Activated CD8-positive, alpha-beta memory T cell treated with anti-CD3 and anti-CD28 coated beads for 4 hours (primary cell): ENCODE data around the gene RELCH.
"Not testable (repeated sequence)": the region's sequence is repeated elsewhere in the genome, so short reads cannot be mapped to it uniquely, and the experiment has no call there.

Source experiments
- DNase-seq, 2 donors: peaks; one replicate each; pipeline ENCODE4 v3.0.0-alpha.2; 2020; ENCODE audit warnings: low read depth in 2 of 2

Gene RELCH, protein sequence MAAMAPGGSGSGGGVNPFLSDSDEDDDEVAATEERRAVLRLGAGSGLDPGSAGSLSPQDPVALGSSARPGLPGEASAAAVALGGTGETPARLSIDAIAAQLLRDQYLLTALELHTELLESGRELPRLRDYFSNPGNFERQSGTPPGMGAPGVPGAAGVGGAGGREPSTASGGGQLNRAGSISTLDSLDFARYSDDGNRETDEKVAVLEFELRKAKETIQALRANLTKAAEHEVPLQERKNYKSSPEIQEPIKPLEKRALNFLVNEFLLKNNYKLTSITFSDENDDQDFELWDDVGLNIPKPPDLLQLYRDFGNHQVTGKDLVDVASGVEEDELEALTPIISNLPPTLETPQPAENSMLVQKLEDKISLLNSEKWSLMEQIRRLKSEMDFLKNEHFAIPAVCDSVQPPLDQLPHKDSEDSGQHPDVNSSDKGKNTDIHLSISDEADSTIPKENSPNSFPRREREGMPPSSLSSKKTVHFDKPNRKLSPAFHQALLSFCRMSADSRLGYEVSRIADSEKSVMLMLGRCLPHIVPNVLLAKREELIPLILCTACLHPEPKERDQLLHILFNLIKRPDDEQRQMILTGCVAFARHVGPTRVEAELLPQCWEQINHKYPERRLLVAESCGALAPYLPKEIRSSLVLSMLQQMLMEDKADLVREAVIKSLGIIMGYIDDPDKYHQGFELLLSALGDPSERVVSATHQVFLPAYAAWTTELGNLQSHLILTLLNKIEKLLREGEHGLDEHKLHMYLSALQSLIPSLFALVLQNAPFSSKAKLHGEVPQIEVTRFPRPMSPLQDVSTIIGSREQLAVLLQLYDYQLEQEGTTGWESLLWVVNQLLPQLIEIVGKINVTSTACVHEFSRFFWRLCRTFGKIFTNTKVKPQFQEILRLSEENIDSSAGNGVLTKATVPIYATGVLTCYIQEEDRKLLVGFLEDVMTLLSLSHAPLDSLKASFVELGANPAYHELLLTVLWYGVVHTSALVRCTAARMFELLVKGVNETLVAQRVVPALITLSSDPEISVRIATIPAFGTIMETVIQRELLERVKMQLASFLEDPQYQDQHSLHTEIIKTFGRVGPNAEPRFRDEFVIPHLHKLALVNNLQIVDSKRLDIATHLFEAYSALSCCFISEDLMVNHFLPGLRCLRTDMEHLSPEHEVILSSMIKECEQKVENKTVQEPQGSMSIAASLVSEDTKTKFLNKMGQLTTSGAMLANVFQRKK

DNA sequence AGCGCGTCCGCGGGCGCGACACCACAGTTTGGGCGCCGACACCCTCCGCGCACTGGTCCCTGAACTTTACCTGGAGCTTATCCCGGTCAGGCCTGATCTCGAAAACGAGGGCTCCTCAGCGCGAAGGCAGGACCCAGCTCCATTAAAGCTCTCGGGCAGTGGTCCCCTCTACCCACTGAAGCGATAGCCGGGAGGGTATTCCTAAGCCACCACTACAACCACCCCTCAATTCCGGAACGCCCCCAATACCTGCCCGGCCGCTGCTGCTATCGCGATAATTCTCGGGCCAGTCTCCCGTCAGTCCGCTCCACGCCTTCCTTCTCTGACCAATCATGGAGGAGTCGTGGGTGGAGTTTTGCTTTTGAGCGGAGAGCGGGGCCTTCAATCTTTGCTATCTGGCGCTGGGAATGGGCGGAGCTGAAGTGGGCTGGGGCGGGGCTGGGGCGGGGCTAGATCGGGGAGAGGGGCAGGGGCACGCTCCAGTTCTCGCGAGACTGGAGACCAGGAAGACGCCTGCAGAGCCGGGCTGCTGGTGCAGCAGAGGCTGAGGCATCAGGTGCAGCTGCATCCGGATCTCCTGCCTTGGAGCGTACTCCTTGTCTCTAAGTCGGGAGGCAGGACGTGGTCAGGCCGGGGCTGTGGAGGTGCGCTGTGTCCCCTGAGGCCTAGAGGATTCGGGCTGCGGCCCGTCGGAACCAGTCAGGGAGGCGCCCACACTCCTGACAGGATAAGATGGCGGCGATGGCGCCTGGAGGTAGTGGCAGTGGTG is at the start of gene RELCH, which contains the start of gene PIGN:
Gene RELCH, plus strand, starts transcription at position 482 of the 769 bp plus-strand sequence. Its CDS starts 251 bp downstream, at position 733.
Gene PIGN, minus strand, starts transcription at position 283 of the 769 bp plus-strand sequence. CDS start 25,703 bp downstream, outside the sequence.
- peak; percentile 89 to 94 for DNase-seq

- no peak for DNase-seq
These were observed 48.4 kb upstream of the RELCH start for GRCh38 chr18:62138461-62139235.

DNA sequence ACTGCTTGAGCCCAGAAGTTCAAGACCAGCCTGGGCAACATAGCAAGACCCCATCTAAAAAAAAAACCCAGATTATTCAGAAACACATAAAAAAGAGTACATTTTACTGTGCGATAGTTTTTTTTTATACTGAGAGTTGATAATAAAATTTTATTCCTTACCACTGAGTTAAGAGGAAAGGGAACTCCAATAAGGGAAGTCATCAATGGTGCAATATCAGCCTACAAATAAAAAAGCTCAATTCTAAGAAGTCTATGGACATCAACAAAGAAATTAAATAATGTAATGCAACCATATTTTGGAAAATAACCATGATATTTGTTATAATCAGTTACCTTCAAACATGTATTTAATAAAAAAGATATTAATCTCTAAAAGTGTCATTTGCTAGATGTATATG is 46.8 kb upstream of the RELCH start:
- no peak for DNase-seq

DNA sequence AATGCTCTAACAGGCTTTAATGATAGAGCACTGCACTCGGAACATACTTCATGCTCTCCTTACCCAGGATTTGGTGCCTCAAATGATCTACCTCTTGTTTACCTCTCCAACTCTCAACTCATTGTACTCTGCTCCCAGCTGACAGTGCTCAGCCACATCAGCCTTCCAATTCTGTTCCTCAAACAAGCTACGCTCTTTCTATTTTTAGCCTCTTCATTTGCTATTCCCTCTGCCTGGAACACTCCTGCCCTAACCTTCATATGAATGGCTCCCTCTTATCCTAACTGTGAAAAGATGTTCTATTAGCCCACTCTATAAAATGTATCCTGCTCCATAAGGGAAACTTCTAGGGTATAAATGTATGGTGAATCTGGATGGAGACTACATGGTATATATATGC is 42.7 kb upstream of the RELCH start:
- DNase-seq = no peak

- no peak for DNase-seq
These were observed 35.8 kb upstream of the RELCH start for GRCh38 chr18:62151068-62151771.

- no peak for DNase-seq
These were observed 34.2 kb upstream of the RELCH start for GRCh38 chr18:62152844-62153243.

DNA sequence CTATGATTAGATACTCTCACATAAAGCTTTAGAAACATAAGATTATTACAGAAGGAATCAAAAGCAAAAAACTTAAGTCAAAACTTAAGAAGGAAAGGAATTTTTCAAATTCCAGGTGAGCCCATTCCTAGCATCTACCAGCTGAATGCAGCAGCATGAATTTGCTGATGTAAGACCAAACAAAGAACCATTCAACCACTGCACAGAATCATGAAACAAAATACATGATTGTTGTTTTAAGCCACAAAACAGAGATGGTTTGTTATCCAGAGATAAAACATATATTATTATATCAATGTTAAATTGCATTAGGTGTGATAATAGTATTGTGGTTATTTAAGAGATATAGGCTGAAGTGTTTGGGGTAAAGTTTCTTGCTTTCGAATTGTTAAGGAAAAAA is 29.2 kb upstream of the RELCH start:
- DNase-seq = no peak

DNA sequence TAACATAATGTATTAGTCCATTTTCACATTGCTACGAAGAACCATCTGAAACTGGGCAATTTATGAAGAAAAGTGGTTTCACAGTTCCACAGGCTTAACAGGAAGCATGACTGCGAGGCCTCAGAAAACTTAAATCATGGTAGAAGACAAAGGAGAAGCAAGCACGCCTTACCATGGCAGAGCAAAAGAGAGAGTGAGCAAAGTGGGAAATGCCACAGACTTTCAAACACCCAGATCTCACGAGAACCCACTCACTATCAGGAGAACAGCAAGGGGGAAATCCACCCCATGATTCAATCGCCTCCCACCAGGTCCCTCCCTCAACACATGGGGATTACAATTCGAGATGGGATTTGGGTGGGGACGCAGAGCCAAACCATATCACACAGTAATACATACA is 22.7 kb upstream of the RELCH start:
- no peak for DNase-seq

DNA sequence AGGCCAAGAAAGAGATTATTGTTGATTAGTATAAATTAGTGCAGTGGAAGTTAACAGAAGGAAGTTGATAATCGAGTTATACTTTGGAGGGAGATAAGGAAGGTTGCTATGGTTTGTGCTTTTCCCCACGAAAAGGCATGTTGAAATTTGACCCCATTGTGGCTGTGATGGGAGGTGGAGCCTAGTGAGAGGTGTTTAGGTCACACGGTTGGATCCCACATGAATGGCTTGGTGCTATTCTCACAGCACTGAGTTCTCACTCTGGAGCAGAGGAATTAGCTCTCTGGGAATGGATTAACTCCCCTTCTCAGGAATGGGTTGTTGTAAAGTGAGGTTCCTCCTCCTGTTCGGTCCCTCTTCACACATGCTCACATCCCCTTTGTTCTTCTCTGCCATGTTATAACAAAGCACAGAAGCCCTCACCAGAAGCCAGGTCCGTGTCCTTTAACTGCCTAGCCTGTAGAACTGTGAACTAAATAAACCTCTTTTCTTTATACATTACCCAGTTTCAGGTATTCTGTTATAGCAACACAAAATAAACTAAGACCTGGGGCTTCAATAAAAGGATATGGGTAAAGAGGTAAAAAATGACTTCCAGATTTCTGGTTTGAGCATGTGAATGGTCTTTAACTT is 22.1 kb upstream of the RELCH start:
- DNase-seq = no peak

DNA sequence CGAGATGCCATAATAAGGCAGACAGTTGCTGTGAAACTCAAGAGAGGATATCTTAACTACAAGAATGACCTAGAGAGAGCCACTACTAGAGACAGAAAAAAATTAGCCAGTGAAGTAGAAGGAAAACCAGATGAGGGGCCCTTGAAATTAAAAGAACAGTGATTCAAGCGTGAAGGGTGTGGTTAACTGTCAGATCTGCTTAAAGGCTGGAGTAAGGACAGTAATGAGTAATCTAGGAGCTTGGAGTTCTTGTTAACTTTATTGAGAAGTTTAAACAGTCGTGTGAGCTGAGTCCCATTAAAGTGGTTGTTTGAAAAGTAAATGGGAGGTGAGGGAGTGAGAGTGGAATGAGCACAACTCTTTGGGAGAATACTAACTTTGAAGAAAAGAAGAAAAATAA is 21.5 kb upstream of the RELCH start:
- no peak for DNase-seq

DNA sequence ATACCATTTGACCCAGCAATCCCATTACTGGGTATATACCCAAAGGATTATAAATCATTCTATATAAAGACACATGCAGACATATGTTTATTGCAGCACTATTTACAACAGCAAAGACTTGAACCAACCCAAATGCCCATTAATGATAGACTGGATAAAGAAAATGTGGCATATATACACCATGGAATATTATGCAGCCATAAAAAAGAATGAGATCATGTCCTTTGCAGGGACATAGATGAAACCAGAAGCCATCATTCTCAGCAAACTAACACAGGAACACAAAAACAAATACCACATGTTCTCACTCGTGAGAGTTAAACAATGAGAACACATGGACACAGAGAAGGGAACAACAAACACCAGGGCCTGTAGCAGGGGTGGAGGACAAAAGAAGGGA is 20.5 kb upstream of the RELCH start:
- DNase-seq = not testable (repeated sequence)

DNA sequence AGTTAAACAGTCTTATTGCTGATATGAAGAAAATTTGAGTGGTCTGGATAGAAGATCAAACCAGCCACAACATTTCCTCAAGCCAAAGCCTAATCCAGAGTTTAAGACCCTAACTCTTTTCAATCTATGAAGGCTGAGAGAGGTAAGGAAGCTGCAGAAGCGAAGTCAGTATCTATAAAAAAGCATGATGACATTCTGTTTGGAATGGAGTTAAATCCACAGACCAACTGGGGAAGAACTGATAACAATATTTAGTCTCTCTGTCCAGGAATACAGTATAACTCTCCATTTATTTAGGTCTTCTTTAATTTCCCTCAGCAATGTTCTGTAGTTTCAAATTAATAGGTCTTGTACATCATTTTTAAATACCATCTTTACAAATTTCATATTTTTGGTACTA is 16.2 kb upstream of the RELCH start:
- DNase-seq = no peak

DNA sequence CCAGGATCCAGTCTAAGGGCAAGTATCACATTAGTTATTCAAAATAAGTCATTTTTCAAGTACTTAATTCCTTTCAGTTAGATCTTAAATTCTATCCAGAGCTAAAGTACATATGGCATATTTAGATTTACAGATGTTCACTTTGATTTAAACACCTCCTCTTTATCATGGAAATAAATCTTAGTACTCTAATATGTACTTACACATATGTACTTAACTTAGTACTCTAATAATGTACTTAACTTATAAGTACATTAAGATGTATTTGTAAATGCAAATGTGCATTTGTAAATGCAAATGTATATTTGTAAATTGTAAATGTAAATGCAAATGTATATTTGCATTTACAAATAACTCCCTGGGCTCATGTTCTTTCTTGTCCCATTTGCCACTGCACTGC is 14.8 kb upstream of the RELCH start:
- DNase-seq = no peak

GRCh38 chr18:62175521-62175920 is 11.5 kb upstream of the RELCH start:
- DNase-seq = no peak

- no peak for DNase-seq
These were observed 9.8 kb upstream of the RELCH start for GRCh38 chr18:62177271-62177670.

GRCh38 chr18:62179213-62179612 is 7.8 kb upstream of the RELCH start:
- no peak for DNase-seq

- no peak for DNase-seq
These were observed 4.8 kb upstream of the RELCH start for GRCh38 chr18:62182220-62182619.

DNA sequence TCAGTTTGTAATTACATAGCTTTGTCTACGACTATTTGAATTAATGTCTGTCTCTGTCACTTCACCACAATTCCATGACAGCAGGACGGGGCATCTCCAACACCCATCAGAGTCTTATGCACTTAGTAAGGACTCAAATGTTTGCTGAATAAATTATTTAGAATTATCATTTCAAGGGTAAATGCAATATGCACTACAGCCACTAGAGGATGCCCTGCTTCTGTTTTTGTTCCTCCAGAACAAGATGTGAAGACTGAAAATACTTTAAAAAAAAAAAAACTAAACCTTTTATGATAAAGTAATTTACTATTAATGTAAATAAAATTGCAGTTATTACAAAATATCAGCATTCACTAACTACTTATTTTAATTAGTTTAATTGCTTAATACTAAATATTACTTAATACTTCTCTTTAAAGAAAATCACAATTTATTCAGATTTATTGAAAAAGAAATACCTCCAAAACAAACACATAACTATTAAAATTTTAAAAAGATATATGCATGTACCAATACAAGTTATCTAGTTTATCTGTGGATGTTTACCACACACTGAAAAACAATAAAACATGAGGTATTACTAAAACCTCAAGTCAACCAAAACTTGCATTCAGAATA is 3.4 kb upstream of the RELCH start:
- peak in 1 of 2 donors; percentile 16 for DNase-seq

GRCh38 chr18:62186499-62186773 is 619 bp upstream of the RELCH start:
- no peak for DNase-seq
